Retinal pigment epithelial cell (primary cell): Measurements from ENCODE around the gene CBX6.

ENCODE experiments used
- DNase-seq: peaks from one replicate; pipeline ENCODE4 v3.0.0-alpha.2; 2010; ENCODE audit warnings: low read depth
- H3K4me3 ChIP-seq: 2 replicates; pipeline ENCODE4 v1.5.1; 2011; ENCODE audit warnings: mild to moderate bottlenecking, low read length, control low read depth, moderate library complexity
- TF ChIP-seq, protein P1 (sequence below): conservative IDR thresholded peaks from 2 replicates; pipeline ENCODE4 v1.5.1; 2011; ENCODE audit warnings: low read depth, low read length, control low read depth, inconsistent platforms

The CBX6 gene

DNA sequence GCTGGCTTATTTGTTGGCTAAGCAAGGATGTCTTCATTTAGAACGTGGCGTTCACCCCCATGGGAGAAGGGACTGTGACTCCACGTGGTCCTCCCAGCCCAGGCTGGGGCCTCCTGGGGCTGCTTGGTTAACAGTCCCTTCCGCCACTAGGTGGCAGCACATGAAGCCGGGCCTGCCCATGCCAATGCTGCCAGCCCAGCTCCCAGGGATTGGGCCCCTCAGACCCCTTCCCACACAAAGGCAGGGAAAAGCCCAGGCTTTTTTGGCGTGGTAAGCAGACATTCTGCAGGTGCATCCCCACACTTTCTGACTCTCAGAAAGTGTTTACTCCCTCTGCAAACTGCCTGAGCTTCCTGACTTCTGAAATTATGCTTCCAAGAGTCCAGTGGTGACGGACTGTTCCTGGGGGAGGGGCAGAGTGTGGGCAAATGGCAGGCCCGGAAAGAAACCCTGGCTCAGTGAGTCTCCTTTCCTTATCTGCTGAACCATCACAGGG is 3.1 kb downstream of the CBX6 start:
- TF ChIP-seq, protein P1, sequence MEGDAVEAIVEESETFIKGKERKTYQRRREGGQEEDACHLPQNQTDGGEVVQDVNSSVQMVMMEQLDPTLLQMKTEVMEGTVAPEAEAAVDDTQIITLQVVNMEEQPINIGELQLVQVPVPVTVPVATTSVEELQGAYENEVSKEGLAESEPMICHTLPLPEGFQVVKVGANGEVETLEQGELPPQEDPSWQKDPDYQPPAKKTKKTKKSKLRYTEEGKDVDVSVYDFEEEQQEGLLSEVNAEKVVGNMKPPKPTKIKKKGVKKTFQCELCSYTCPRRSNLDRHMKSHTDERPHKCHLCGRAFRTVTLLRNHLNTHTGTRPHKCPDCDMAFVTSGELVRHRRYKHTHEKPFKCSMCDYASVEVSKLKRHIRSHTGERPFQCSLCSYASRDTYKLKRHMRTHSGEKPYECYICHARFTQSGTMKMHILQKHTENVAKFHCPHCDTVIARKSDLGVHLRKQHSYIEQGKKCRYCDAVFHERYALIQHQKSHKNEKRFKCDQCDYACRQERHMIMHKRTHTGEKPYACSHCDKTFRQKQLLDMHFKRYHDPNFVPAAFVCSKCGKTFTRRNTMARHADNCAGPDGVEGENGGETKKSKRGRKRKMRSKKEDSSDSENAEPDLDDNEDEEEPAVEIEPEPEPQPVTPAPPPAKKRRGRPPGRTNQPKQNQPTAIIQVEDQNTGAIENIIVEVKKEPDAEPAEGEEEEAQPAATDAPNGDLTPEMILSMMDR, result peak; percentile 93
- H3K4me3 ChIP-seq, result no peak overlapping the region
- no peak for DNase-seq

DNA sequence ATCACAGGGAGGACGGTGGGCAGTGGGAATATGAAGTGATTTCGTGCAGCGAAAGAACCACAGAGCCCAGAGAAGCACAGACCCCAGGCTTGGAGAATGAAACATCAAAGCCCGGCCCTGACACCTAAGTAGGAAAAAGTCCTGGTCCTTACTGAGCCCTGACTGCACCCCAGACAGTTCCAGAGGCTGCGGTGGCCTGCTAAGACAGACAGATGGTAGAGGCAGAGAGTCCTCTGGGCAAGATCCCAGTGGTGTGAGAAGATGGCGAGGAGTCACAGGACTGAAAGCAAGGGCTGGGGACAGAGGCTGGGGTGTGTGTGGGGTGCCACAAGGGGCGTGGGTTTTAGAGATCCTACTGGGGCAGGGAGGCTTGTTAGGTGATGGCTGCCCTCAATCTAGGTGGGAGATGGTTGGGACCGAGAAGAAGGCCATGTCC is 3.7 kb downstream of the CBX6 start:
- DNase-seq, result no peak
- TF ChIP-seq, protein P1, result no peak

DNA sequence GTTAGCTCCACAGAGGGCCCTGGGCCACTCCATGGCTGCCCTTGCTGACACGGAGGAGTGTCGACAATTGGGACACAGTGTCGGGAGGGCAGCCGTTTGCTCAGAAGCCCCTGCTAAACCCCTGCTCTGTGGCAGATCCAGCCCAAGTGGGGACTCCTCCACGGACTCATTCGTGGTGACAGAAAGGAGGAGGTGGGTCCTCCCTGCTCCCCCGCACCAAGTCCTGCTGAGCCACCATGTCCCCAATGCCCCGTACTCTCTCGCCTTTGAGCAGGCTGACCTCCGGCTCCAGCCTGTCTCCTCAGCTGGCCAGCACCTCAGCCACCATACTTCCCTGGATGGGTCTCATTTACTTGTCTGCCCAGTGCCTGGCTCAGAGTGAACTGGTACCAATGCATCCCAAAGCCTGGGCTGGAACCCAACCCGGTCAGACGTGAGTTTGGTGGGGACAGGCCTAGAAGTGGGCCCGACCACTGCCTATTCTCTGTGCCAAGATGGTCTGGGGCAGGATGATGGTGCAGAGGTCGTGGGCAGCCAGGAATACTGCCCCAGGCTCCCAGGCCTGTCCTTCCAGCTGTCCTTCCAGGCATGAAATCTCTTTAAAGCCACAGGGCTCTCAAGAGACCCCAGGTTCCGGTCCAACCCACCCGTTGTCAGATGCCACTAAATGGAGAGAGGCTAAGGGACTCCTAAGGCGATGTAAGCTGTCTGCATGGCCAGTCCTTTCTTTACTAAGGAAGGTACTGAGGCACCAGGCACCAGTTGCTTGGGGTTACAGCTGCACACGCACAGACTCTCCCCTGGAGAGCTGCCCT is 4.3 kb downstream of the CBX6 start:
- TF ChIP-seq, protein P1, result no peak
- no peak for DNase-seq
- H3K4me3 ChIP-seq, result no peak overlapping the region

More for the DNA sequence above, 3.7 kb downstream of the CBX6 start:
- H3K4me3 ChIP-seq, result no peak overlapping the region

DNA sequence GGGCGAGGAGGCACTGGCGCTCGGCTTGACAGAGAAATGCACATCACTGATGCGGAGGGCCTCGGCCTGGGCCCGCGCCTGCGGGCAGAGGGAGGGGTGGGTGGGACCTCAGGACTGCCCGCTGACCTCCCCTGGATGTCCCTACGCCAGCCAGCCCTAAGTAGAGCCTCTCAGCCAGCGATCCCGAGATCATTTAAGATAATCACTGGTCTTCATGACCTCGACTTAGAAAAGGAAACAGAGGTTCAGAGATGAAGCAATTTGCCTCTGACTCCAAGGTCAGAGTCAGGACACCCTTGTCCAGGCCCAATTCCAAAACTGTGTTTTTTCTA is 4.9 kb downstream of the CBX6 start:
- TF ChIP-seq, protein P1, result no peak
- DNase-seq, result no peak
- H3K4me3 ChIP-seq, result no peak overlapping the region

DNA sequence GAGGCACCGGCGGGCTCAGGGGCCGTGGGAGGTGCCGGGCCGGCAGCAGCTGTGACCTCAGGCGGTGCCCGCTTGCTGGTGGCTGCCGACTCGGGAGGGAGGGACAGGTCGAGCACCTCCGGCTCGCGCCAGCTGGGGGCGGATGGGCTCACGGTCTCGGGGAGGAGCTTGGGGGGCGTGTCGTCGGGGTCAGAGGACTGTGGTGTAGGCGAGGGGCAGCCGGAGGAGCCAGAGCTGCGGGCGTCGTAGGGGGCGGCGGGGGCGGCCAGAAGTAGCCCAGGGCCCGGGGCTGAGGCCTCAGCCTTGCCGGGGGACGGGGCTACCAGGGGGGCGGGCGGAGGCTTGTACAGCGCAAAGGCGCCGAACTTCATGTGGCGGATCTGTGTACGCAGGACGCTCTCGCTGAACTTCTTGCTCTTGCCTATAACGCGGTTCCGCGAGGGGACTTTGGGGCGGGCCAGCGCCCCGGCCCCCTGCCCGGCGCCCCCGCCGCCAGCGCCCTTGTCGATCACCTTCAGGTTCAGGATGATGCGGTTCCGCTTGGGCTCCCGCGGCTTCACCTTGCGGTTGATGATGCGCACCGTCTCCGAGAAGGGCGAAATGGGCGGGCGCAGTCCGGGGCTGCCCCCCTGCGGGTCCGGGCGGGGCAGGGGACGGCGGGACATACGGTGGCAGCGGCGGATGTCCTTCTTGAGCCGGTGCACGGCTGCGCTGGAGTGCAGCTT is 5.5 kb downstream of the CBX6 start:
- TF ChIP-seq, protein P1, result no peak
- no peak overlapping the region for H3K4me3 ChIP-seq
- DNase-seq, result no peak

DNA sequence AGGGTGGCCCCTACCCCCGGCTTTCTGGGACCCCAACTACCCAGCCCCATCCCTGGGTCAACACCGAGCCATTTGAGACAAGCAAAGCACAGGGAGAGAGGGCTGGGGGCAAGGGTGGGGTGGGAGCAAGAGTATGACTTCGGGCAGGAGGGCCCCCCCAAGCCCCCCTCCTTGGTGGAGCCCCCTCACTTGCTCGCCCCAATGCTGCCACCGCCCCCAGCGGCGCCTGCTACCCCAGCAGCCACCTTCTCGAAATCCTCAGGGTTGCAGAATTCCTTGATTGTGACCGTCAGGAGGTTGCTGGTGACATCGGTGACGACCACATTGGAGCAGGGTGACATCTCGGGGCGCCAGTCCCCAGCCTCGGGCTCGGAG is 6.0 kb downstream of the CBX6 start:
- DNase-seq, result no peak
- TF ChIP-seq, protein P1, result no peak

More for the DNA sequence above, 6.0 kb downstream of the CBX6 start:
- H3K4me3 ChIP-seq, result no peak overlapping the region
